Activated T-helper 17 cell treated with anti-CD3 and anti-CD28 coated beads, Interleukin-2, amount 50 U/mL, for 72 hours (primary cell): ENCODE measurements around the gene SPINK1. TPM values are rescaled to one million over a fixed set of nuclear protein-coding genes. Genes with fewer than 3 reads are reported as not detected.
"Not testable (repeated sequence)": the region's sequence is repeated elsewhere in the genome, so short reads cannot be mapped to it uniquely, and the experiment has no call there.

Experiments used
- ATAC-seq: fragments of 150-1000 bp; cut with Tn5 transposase; replicated peaks from 2 replicates; pipeline ENCODE4 v1.10.0; 2021; ENCODE audit warnings: mild to moderate bottlenecking, moderate library complexity
- H3K27ac Mint-ChIP-seq: one replicate; pipeline ENCODE4 v1.8.0; 2022; ENCODE audit warnings: mixed read lengths
- H3K27me3 Mint-ChIP-seq: one replicate; pipeline ENCODE4 v1.8.0; 2022; ENCODE audit warnings: mixed read lengths
- H3K36me3 Mint-ChIP-seq: one replicate; pipeline ENCODE4 v1.8.0; 2022; ENCODE audit warnings: low read depth, mild to moderate bottlenecking, mixed read lengths
- H3K4me1 Mint-ChIP-seq: one replicate; pipeline ENCODE4 v1.8.0; 2022; ENCODE audit warnings: mixed read lengths
- H3K4me3 Mint-ChIP-seq: one replicate; pipeline ENCODE4 v1.8.0; 2022; ENCODE audit warnings: mild to moderate bottlenecking, mixed read lengths
- H3K9me3 Mint-ChIP-seq: one replicate; pipeline ENCODE4 v1.8.0; 2022; ENCODE audit warnings: mixed read lengths
- total RNA-seq, 2 donors: library from RNA; stranded (reverse); gene quantifications; one replicate each; pipeline ENCODE4 v1.2.3, GENCODE V29; 2022

SPINK1 gene
- total RNA-seq, 2 donors from 2014 or later = not detected

DNA sequence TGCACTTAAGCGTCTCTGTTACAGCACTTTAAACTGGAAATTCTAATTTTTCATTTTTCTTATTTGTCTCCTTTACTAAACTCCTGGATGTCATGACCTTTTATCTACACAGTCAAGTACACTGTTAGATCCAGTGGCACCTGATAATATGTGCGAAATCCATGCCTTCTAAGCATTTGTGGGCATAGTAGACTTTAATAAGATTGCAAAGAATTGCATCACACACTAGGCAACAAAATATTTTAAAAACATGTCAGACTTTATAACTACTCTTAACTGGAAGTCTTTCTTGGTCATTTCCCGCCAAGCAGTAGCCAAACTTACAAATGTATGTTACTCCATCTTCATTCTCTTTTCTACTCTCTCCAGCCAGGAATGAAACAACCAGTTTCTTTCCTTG is 5.0 kb upstream of the SPINK1 start:
- Mint-ChIP-seq H3K4me3 (no peak overlapping the region), H3K27ac (no peak overlapping the region), H3K9me3 (no peaks in the 10 kb centered on the region), H3K36me3 (no peaks in the 10 kb centered on the region), H3K27me3 (peaks cover 14% of the 10 kb centered on the region), H3K4me1 (no peaks in the 10 kb centered on the region)
- no peak for ATAC-seq

DNA sequence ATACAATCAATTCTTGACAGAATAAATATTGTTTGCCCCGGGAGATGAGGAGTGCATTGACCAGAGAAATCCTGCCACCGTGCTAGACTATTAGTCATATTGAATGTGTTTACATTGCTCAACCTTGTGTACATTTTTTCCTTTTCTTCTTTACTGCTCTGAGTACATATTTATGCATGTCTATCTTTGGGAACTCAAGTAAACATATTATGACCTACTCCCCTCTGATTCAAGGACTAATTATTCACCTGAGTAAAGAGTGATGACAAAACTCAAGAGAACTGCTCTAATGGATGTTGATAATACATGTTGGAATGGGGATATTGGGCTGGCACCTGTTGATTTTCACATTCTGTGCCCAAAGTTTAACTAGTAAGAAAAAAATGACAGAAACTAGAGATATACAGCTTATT is 3.9 kb upstream of the SPINK1 start:
- no peak for ATAC-seq
- Mint-ChIP-seq H3K27ac (no peak overlapping the region), H3K4me1 (no peaks in the 10 kb centered on the region), H3K9me3 (no peaks in the 10 kb centered on the region), H3K27me3 (peaks cover 14% of the 10 kb centered on the region), H3K4me3 (no peak overlapping the region), H3K36me3 (no peaks in the 10 kb centered on the region)

DNA sequence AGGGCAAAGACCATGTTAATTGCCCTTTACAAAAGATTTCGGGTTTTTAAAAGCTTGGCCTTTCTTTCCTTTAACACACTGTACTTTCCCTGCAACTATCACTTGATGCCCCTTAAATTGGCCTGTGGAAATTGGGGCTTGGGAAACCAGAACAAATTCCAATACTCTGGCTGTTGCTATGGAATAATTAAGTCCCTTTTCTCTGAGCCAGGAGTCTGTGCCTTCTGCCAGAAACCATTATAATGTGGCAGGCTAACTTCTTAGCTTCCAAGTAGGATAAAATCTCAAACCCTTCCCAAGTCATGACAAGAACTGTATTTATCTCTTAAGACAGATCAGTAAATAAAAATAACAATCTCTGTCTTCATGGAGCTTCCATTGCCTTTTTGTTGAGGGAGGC is 1.1 kb upstream of the SPINK1 start:
- no peak overlapping the region for H3K27ac Mint-ChIP-seq
- no peaks in the 10 kb centered on the region for H3K36me3 Mint-ChIP-seq
- H3K27me3 Mint-ChIP-seq = peaks cover 19% of the 10 kb centered on the region
- no peaks in the 10 kb centered on the region for H3K4me1 Mint-ChIP-seq
- no peak overlapping the region for H3K4me3 Mint-ChIP-seq
- ATAC-seq = no peak
- H3K9me3 Mint-ChIP-seq = no peaks in the 10 kb centered on the region

DNA sequence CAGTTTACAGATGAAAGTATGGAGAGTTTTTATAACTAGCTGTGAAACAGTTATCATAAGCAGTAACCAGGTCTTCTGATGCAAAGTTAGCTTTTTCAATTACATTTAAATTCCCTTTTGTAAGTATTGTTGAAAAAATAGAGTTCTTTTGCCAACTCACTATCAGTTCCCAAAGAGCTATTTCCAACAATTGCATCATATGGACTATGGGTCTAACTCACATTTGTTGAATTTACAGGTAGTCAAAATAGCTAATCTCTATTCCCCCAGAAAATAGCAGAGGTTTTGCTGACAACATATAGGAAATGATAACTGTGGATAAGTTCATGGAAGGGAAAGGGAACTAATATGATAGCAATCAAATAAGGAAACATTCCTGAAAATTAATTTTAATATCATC is 1.4 kb downstream of the SPINK1 start:
- ATAC-seq = no peak
- H3K36me3 Mint-ChIP-seq = no peaks in the 10 kb centered on the region
- H3K9me3 Mint-ChIP-seq = no peaks in the 10 kb centered on the region
- H3K27me3 Mint-ChIP-seq = peaks cover 22% of the 10 kb centered on the region
- no peak overlapping the region for H3K27ac Mint-ChIP-seq
- H3K4me1 Mint-ChIP-seq = no peaks in the 10 kb centered on the region
- H3K4me3 Mint-ChIP-seq = no peak overlapping the region

DNA sequence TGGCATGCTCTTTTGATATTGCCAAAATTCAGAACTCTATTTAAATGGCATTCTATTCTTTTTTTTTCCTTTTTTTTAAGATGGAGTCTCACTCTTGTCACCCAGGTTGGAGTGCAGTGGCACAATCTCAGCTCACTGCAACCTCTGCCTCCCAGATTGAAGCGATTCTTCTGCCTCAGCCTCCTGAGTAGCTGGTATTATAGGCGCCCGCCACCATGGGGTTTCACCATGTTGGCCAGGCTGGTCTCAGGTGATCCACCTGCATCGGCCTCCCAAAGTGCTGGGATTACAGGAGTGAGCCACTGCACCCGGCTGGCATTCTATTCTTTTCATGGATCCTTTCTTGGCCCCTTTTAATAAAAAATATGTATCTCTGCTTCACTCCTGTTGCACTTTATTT is 4.5 kb downstream of the SPINK1 start:
- H3K27ac Mint-ChIP-seq, H3K4me1 Mint-ChIP-seq, ATAC-seq, H3K4me3 Mint-ChIP-seq, H3K9me3 Mint-ChIP-seq, H3K36me3 Mint-ChIP-seq: not testable (repeated sequence)
- peaks cover 13% of the 10 kb centered on the region for H3K27me3 Mint-ChIP-seq

DNA sequence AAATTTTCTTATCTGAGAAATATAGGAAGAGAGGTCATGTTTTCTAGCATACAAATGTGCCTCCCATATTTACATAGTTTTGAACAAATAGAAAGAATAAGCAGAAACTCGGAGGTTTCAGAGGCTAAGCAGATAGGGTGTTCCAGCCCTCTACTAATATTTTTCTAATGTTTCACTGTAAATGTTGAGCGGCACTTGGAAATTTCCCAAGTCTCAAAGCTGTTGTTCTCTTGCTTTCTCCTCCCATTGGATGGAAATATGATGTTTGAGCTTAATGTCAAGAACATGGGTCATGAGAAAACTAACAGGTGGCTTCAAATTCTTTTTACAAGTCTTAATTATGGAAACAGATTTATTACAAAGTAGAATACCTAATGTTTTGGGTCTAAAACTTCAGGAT is 5.1 kb downstream of the SPINK1 start:
- Mint-ChIP-seq H3K4me1 (no peaks in the 10 kb centered on the region), H3K27me3 (peaks cover 13% of the 10 kb centered on the region), H3K4me3 (no peak overlapping the region), H3K36me3 (no peaks in the 10 kb centered on the region), H3K27ac (no peak overlapping the region), H3K9me3 (no peaks in the 10 kb centered on the region)
- no peak for ATAC-seq

DNA sequence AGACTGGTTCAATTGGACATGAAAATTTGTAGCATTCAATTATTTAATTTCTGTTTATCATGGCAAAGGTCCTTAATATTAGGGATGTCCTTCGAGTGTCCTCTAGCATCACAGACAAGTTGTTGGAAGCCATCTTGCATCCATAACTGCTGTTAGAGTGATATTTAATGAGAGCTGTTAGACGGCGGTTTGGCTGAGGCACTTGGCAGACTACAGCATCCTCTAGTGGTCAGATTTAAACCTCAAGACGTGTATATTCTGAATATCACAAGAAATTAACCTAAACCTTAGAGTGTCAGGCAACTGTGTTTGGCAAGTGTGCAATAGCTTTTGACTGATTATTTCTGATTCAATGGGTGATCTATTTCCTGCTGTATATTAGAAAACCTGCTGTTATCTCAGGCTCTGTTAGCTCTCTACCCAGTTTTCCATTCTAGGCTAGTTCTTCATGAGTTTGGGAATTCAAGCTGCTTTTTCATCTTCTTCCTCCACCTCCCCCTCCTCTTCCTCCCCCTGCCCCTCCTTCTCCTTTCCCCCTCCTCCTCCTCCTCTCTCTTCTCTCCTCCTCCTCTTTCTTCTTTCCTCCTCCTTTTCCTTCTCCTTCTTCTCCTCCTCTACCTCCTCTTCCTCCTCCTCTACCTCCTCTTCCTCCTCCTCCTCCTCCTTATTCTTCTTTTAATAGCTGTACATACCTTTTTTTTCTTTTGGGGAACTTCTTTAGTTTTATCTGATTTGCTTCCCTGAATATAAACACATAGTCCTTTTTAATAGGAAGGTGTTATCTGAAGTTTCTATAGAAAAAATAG is 8.6 kb downstream of the SPINK1 start:
- no peaks in the 10 kb centered on the region for H3K9me3 Mint-ChIP-seq
- H3K36me3 Mint-ChIP-seq = no peaks in the 10 kb centered on the region
- no peaks in the 10 kb centered on the region for H3K4me1 Mint-ChIP-seq
- H3K4me3 Mint-ChIP-seq = no peak overlapping the region
- peaks cover 3% of the 10 kb centered on the region for H3K27me3 Mint-ChIP-seq
- ATAC-seq = peak; percentile 72
- H3K27ac Mint-ChIP-seq = no peak overlapping the region

DNA sequence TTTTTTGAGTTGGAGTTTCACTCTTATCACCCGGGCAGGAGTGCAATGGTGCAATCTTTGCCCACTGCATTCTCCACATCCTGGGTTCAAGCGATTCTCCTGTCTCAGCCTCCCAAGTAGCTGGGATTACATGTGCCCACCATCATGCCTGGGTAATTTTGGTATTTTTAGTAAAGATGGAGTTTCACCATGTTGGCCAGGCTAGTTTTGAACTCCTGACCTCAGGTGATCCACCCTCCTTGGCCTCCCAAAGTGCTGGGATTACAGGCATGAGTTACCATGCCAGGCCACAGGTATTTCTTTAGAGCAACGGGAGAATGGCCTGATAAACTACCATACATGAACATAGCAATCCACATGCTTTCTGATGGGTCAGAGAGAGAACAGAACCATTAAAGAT is 9.2 kb downstream of the SPINK1 start:
- not testable (repeated sequence) for H3K27ac Mint-ChIP-seq, H3K27me3 Mint-ChIP-seq, H3K4me1 Mint-ChIP-seq, H3K4me3 Mint-ChIP-seq, H3K36me3 Mint-ChIP-seq, ATAC-seq, H3K9me3 Mint-ChIP-seq

DNA sequence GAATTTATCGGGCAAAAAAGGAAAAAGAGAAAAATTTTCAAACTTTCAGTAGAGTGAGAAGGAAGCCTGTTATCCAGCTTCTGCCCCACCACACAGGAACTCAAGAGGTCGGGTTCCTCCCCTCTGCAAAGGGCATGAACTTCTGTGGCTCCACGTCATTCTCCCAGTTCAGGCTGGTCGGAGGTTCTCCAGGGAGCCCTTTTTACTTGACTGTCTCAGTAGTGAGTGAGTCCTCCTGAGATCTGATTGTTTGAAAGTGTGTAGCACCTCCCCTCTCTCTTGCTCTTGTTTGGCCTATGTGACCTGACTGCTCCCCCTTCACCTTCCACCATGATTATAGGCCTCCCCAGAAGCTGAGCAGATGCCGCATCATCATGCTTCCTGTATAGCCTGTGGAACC is 9.7 kb downstream of the SPINK1 start:
- Mint-ChIP-seq H3K27me3 (no peaks in the 10 kb centered on the region), H3K4me3 (no peak overlapping the region), H3K27ac (no peak overlapping the region), H3K9me3 (no peaks in the 10 kb centered on the region), H3K36me3 (no peaks in the 10 kb centered on the region), H3K4me1 (no peaks in the 10 kb centered on the region)
- ATAC-seq = no peak

DNA sequence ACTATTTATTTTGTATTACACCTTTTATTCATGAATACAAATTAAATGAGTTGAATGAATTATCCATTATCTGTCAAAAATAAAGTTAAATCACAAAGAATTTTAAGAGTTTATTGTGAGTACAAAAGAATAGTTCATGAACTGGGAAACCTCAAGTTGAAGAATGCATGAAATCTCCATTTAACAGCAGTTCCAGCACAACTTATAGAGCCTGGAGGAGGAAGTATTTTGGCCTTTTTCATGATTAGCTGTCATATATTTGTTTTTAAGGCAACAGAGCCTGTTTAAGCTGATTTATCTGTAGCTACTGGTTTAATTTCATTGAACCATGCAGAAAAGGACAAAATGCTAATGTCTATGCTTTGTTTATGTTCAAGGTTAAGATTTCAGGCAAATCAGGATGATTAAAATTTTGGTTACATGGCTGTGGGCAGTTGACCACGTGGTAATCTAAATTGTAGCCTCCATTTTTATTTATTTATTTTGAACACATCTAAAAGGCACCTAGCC is 12.2 kb downstream of the SPINK1 start:
- H3K27me3 Mint-ChIP-seq = no peaks in the 10 kb centered on the region
- H3K9me3 Mint-ChIP-seq = no peaks in the 10 kb centered on the region
- H3K27ac Mint-ChIP-seq = no peak overlapping the region
- H3K36me3 Mint-ChIP-seq = no peaks in the 10 kb centered on the region
- no peak for ATAC-seq
- no peaks in the 10 kb centered on the region for H3K4me1 Mint-ChIP-seq
- H3K4me3 Mint-ChIP-seq = no peak overlapping the region

DNA sequence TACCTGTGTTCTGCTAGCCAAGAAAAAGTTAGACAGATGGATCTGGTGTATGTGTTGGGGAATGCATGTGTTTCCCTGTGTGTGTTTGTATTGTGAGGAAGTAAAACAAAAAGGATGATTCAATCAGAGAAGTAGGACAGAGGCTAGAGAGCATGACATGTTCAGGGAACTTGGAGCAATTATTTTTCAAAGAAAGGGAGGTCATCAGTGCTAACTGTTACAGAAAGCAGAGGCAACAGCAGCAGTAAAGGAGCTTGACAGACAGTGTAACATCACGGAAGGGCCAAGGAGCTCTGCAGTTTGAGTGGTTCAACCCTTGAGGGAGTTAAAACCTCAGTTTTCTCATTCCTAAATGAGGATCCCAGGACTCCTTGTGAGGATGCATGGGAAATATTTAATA is 13.2 kb downstream of the SPINK1 start:
- Mint-ChIP-seq H3K36me3 (no peaks in the 10 kb centered on the region), H3K27ac (no peak overlapping the region), H3K4me3 (no peak overlapping the region), H3K9me3 (no peaks in the 10 kb centered on the region), H3K27me3 (no peaks in the 10 kb centered on the region), H3K4me1 (no peaks in the 10 kb centered on the region)
- ATAC-seq = no peak

DNA sequence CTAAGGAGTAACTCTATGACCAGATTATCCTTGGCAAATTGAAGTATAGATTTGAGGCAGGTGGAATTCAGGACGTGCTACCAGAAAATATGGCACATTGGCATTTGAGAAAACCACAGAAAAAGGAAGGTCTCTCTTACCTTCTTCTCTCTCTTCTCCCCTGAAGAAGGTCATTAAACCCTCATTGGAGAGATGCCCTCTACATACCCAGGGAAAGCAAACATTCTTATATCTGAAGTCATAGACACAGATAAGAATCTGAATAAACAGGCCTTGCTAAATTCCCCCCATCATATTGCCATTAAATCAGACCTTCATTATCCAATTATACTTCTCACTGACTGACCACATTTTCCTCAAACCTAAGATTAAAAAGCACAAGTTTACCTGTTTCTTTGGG is 17.8 kb downstream of the SPINK1 start:
- Mint-ChIP-seq H3K4me3 (no peak overlapping the region), H3K9me3 (no peaks in the 10 kb centered on the region)

DNA sequence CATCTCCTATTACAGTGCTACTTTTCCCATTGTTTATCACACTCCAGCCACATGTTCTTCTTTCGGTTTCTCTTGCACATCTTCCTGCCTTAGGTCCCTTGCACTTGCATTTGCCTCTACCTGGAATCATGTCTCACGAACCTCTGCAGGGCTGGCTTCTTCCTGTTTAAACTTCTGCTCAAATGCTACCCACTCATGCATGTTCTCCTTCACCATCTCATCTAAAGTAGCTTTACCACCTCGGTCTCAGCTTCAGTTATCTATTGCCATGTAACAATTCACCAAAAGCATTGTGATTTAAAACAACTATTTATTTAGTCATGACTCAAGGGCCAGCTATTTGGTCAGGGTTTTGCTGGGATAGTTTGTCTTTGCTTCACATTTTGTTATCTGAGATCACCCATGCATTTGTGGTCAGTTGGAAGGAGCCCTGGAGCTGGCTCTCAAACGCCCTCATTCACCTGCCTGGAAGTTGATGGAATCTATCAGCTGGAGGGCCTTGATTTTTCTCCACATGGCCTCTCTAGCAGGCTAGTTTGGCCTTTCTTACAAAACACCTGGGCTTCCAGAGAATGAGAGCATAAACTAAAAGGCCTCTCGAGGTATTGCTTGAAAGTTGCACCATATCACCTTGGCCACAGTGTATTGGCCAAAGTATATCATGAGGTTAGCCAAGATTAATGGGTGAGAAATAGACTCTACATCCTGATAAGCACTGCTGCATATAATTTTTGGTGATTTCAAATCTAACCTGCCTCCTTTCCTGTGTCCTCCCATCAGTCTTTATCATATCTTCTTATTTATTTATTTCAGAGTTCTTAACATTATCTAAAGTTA is 21.4 kb downstream of the SPINK1 start:
- no peaks in the 10 kb centered on the region for H3K27me3 Mint-ChIP-seq
- no peaks in the 10 kb centered on the region for H3K4me1 Mint-ChIP-seq
- no peak overlapping the region for H3K4me3 Mint-ChIP-seq
- no peak overlapping the region for H3K27ac Mint-ChIP-seq
- ATAC-seq = no peak
- no peaks in the 10 kb centered on the region for H3K36me3 Mint-ChIP-seq
- H3K9me3 Mint-ChIP-seq = no peaks in the 10 kb centered on the region

More for the DNA sequence above, 17.8 kb downstream of the SPINK1 start:
- no peak overlapping the region for H3K27ac Mint-ChIP-seq
- H3K36me3 Mint-ChIP-seq = no peaks in the 10 kb centered on the region
- H3K27me3 Mint-ChIP-seq = no peaks in the 10 kb centered on the region
- no peaks in the 10 kb centered on the region for H3K4me1 Mint-ChIP-seq
- no peak for ATAC-seq

DNA sequence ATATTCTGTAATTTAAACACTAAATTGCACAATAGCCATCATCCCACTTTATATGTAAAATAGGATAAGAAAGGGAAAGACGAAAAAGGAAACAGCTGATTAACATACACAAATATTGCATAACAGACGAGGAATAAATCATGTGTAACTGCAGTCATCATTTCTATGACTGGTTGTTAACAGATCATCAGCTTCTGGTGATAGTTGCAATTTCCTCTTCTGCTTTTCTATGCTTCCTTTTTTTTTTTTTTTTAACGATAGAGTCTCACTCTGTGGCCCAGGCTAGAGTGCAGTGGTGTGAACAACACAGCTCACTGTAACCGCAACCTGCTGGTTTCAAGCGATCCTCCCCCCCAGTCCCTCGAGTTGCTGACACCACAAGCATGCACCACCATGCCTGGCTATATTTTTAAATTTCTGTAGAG is 26.4 kb downstream of the SPINK1 start:
- H3K4me3 Mint-ChIP-seq = no peak overlapping the region
- no peaks in the 10 kb centered on the region for H3K36me3 Mint-ChIP-seq

DNA sequence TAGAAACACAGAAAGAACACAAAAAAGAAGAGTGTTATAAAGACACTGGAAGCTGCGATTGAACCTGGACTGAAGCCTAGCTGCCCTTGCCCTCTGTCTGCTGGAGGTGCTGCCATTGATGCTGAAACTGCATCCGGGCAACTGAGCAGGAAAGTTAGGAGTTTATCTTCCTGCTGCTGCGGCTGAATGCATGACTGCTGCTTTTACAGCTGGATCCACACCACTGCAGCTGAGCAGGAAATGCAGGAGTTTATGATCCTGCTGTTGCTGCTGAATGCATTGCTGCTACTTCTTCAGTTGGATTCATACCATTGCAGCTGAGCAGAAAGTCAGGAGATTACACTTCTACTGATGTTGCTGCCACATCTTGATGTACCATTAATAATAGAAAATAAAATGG is 27.1 kb downstream of the SPINK1 start:
- H3K27ac Mint-ChIP-seq = no peak overlapping the region
- peaks cover 6% of the 10 kb centered on the region for H3K27me3 Mint-ChIP-seq
- H3K9me3 Mint-ChIP-seq = no peaks in the 10 kb centered on the region
- no peaks in the 10 kb centered on the region for H3K36me3 Mint-ChIP-seq
- H3K4me3 Mint-ChIP-seq = no peak overlapping the region
- no peak for ATAC-seq
- no peaks in the 10 kb centered on the region for H3K4me1 Mint-ChIP-seq

More for the DNA sequence above, 26.4 kb downstream of the SPINK1 start:
- Mint-ChIP-seq H3K4me1 (no peaks in the 10 kb centered on the region), H3K9me3 (no peaks in the 10 kb centered on the region), H3K27me3 (peaks cover 6% of the 10 kb centered on the region), H3K27ac (no peak overlapping the region)
- peak; percentile 59 for ATAC-seq
